ENCODE results near the gene BRAF.

DNA sequence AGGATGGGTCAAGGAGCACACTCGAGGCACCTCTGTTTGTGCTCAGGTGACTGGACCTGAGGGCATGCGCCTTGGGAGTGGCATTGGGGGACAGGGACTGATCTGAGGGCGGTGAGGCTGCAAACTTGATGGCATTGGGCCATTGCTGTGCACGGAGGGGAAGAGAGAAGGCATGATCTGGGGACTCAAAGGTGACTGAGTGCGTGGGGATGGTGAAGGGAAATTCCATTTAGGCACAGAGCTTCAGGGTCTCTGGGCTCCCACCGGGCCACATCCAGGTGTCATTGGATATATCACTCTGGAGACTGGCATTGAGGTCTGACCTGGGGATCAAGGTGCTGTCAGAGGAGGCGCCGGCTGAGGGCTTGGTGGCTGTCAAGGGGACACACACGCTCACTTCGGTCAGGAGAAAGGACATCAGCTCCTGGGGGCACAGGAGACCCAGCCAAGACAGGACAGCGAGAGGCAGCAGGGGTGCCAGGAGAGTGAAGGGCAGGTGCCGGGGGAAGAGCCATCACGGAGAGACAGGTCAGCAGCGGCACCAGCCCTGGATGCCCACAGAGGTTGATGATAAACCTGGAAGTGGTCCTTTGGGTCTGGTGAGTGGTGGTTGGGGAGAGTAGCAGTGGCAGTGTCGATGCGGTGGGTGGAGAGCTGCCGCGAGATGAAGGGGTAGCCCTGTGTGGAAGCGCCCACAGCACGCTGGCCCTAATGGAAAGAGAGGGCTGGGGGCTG is 246.5 kb downstream of the BRAF start:
- no peak for TF ChIP-seq POLR2A (IDR thresholded peaks at IDR 0.05; ENCODE audit: low read depth, low read length)
- TF ChIP-seq POLR2AphosphoS5 (IDR thresholded peaks at IDR 0.05; ENCODE audit: low read depth, low read length): no peak
